PC-3 (cell line): Measurements from ENCODE around the gene P2RX4. TPM values are rescaled to one million over a fixed set of nuclear protein-coding genes. Genes with fewer than 3 reads are reported as not detected.
A peak's percentile ranks its signal among the peaks of the same experiment; 100 is the strongest.

Source experiments
- ATAC-seq: fragments of 200-7000 bp; cut with Tn5 transposase; 2 replicates; pipeline ENCODE4 v1.9.1; 2020; ENCODE audit warnings: mild to moderate bottlenecking, moderate library complexity
- BruUV-seq: library from RNA; stranded (reverse); fragments of 400-500 nt; replicated peaks from 2 replicates; lab custom pipeline; 2021; lab: Mats Ljungman, UMichigan
- CTCF ChIA-PET: fragments of 300-600 bp; sonication (Branson Sonifier 250); formaldehyde crosslinking; loops from one replicate; lab custom pipeline; 2022; ENCODE audit warnings: antibody characterized with exemption; lab: Charles Lee
- POLR2A ChIA-PET: fragments of 300-600 bp; sonication (Branson Sonifier 250); formaldehyde crosslinking; loops from one replicate; lab custom pipeline; 2022; ENCODE audit warnings: antibody characterized with exemption; ENCODE audit not compliant: unreplicated experiment; lab: Charles Lee
- DNase-seq: peaks from one replicate; pipeline ENCODE4 v3.0.0-alpha.2; 2015
- H2AFZ ChIP-seq: fragments of 300-600 bp; sonication (generic); 2 replicates; pipeline ENCODE4 v1.6.0; 2016; ENCODE audit warnings: antibody characterized with exemption, low read length
- H3F3A ChIP-seq: fragments of 300-600 bp; sonication (generic); one replicate; pipeline ENCODE4 v1.6.0; 2017; ENCODE audit warnings: antibody characterized with exemption, low read length, control low read depth, mild to moderate bottlenecking; ENCODE audit not compliant: unreplicated experiment
- H3K27ac ChIP-seq: fragments of 300-600 bp; sonication (generic); 2 replicates; pipeline ENCODE4 v1.5.1; 2016; ENCODE audit warnings: mild to moderate bottlenecking, low read length
- H3K27me3 ChIP-seq: fragments of 300-600 bp; sonication (generic); 2 replicates; pipeline ENCODE4 v1.6.1; 2016; ENCODE audit warnings: low read length, mixed read lengths
- H3K36me3 ChIP-seq: fragments of 300-600 bp; sonication (generic); 2 replicates; pipeline ENCODE4 v1.6.1; 2016; ENCODE audit warnings: low read depth, mixed run types, low read length, mixed read lengths
- H3K4me1 ChIP-seq: fragments of 300-600 bp; sonication (generic); 2 replicates; pipeline ENCODE4 v1.5.1; 2016; ENCODE audit warnings: low read length; ENCODE audit not compliant: insufficient read depth
- H3K4me2 ChIP-seq: fragments of 300-600 bp; sonication (generic); 2 replicates; pipeline ENCODE4 v1.6.0; 2016; ENCODE audit warnings: low read length
- H3K4me3 ChIP-seq: fragments of 300-600 bp; sonication (generic); 2 replicates; pipeline ENCODE4 v1.5.1; 2016; ENCODE audit warnings: mild to moderate bottlenecking, low read length, mixed read lengths
- H3K79me2 ChIP-seq: fragments of 300-600 bp; sonication (generic); 2 replicates; pipeline ENCODE4 v1.6.1; 2017; ENCODE audit warnings: low read length, mixed read lengths
- H3K9ac ChIP-seq: fragments of 300-600 bp; sonication (generic); 2 replicates; pipeline ENCODE4 v1.6.0; 2016; ENCODE audit warnings: mild to moderate bottlenecking, low read length
- H3K9me2 ChIP-seq: fragments of 300-600 bp; sonication (generic); replicated peaks from 2 replicates; pipeline ENCODE4 v1.6.1; 2016; ENCODE audit warnings: mixed run types, low read length, mixed read lengths
- H3K9me3 ChIP-seq: fragments of 300-600 bp; sonication (generic); 2 replicates; pipeline ENCODE4 v1.6.1; 2016; ENCODE audit warnings: low read length, mixed read lengths
- H4K20me1 ChIP-seq: fragments of 300-600 bp; sonication (generic); 2 replicates; pipeline ENCODE4 v1.6.1; 2016; ENCODE audit warnings: low read length, mixed read lengths
- CTCF ChIP-seq: fragments of 300-600 bp; sonication (generic); conservative IDR thresholded peaks from 2 replicates; pipeline ENCODE4 v1.5.1; 2017; ENCODE audit warnings: antibody characterized with exemption, low read depth, mild to moderate bottlenecking, low read length
- EZH2 ChIP-seq: fragments of 300-600 bp; sonication (generic); IDR thresholded peaks from one replicate; pipeline ENCODE4 v1.6.1; 2017; ENCODE audit warnings: antibody characterized with exemption, mild to moderate bottlenecking, low read length; ENCODE audit not compliant: unreplicated experiment
- EZH2phosphoT487 ChIP-seq: fragments of 300-600 bp; sonication (generic); IDR thresholded peaks from 2 replicates; pipeline ENCODE4 v1.6.1; 2018; ENCODE audit warnings: mild to moderate bottlenecking, antibody characterized with exemption, low read length, borderline replicate concordance
- intact Hi-C: fragments of 100-400 bp; cut with micrococcal nuclease; formaldehyde crosslinking; loops from 2 replicates; pipeline ENCODE4 v1.9.0; 2023
- total RNA-seq: library from RNA; depleted of rRNA; stranded (reverse); fragments of >200 nt; gene quantifications from 2 replicates; pipeline ENCODE4 v1.2.3, GENCODE V29; 2014

P2RX4 gene
- total RNA-seq, 1 experiment from 2014 or later, result 21.6 TPM

GRCh38 chr12:121214855-121215745 lies 5.2 kb downstream of the P2RX4 start:
- Histone ChIP-seq H2AFZ (no peak overlapping the region), H3K27me3 (no peaks in the 10 kb centered on the region), H3K9ac (no peak overlapping the region), H3K4me1 (peaks cover 36% of the 10 kb centered on the region), H4K20me1 (no peaks in the 10 kb centered on the region), H3K9me2 (no peaks in the 10 kb centered on the region), H3K27ac (peak overlapping the region; percentile 41), H3K4me3 (peak overlapping the region; percentile 14; the same call in 1 of the 2 replicates), H3K36me3 (no peaks in the 10 kb centered on the region), H3K4me2 (peak overlapping the region; percentile 69), H3F3A (no peaks in the 10 kb centered on the region), H3K79me2 (peaks cover 18% of the 10 kb centered on the region), H3K9me3 (no peaks in the 10 kb centered on the region)
- no TSS peak for BruUV-seq
- peak; percentile 74 for ATAC-seq
- ChIA-PET CTCF (interaction anchor here (0.6 kb wide), 1 partner anchor 167 kb away, joined by 3 read pairs; no protein-coding TSS in a partner anchor), POLR2A (no interaction called here)
- DNase-seq, result peak; percentile 96
- intact Hi-C loops, result loop anchor here (2.0 kb wide), 2 partner anchors 82 to 90 kb away; partner anchors contain the start of gene P2RX7
- no peak for TF ChIP-seq EZH2
- TF ChIP-seq EZH2phosphoT487, result no peak
- TF ChIP-seq CTCF, result no peak

- no peak overlapping the region for H3K9ac ChIP-seq
- no peak overlapping the region for H3K4me3 ChIP-seq
- peaks cover 32% of the 10 kb centered on the region for H3K4me1 ChIP-seq
- no peaks in the 10 kb centered on the region for H3F3A ChIP-seq
- H3K27me3 ChIP-seq, result no peaks in the 10 kb centered on the region
- H3K4me2 ChIP-seq, result no peak overlapping the region
- ATAC-seq (no peak), DNase-seq (no peak)
- intact Hi-C loops, result no loop called here
- no peaks in the 10 kb centered on the region for H3K36me3 ChIP-seq
- no peaks in the 10 kb centered on the region for H4K20me1 ChIP-seq
- H3K79me2 ChIP-seq, result peaks cover 11% of the 10 kb centered on the region
- H3K9me3 ChIP-seq, result no peaks in the 10 kb centered on the region
- H3K9me2 ChIP-seq, result no peaks in the 10 kb centered on the region
- H3K27ac ChIP-seq, result no peak overlapping the region
- no peak overlapping the region for H2AFZ ChIP-seq
- BruUV-seq, result no TSS peak
- TF ChIP-seq EZH2phosphoT487 (no peak), EZH2 (no peak), CTCF (no peak)
- CTCF ChIA-PET, result no interaction called here
- POLR2A ChIA-PET, result interaction anchor here (0.7 kb wide), 1 partner anchor 204 kb away, joined by 4 read pairs; no protein-coding TSS in a partner anchor
Observed at GRCh38 chr12:121216102-121216501, 6.2 kb downstream of the P2RX4 start.

GRCh38 chr12:121217063-121217462 lies 7.1 kb downstream of the P2RX4 start:
- no peaks in the 10 kb centered on the region for H4K20me1 ChIP-seq
- H3K79me2 ChIP-seq, result peaks cover 7% of the 10 kb centered on the region; the same call in 1 of the 2 replicates
- H3K4me3 ChIP-seq, result no peak overlapping the region
- H2AFZ ChIP-seq, result no peak overlapping the region
- ChIA-PET POLR2A (no interaction called here), CTCF (no interaction called here)
- H3K4me2 ChIP-seq, result no peak overlapping the region
- no peaks in the 10 kb centered on the region for H3K36me3 ChIP-seq
- ATAC-seq (peak; percentile 21; the same call in 1 of the 2 replicates), DNase-seq (peak; percentile 24)
- H3K4me1 ChIP-seq, result peaks cover 32% of the 10 kb centered on the region
- TF ChIP-seq CTCF, result no peak
- TF ChIP-seq EZH2, result no peak
- TF ChIP-seq EZH2phosphoT487, result no peak
- H3K9ac ChIP-seq, result no peak overlapping the region
- H3K9me3 ChIP-seq, result no peaks in the 10 kb centered on the region
- intact Hi-C loops, result no loop called here
- H3F3A ChIP-seq, result no peaks in the 10 kb centered on the region
- no TSS peak for BruUV-seq
- H3K27me3 ChIP-seq, result no peaks in the 10 kb centered on the region
- no peak overlapping the region for H3K27ac ChIP-seq
- H3K9me2 ChIP-seq, result no peaks in the 10 kb centered on the region
